Testis (tissue), 2 donors: ENCODE results near the gene SLC4A9.

Source experiments
- CTCF ChIP-seq, 3 experiments: fragments of 450-650 bp in 2 of 3; fragments of 200-600 bp in 1 of 3; sonication (generic) in 1 of 3; IDR thresholded peaks; one replicate each; pipeline ENCODE4 v1.5.1; 2016 to 2019; ENCODE audit warnings: antibody characterized with exemption in 3 of 3, mild to moderate bottlenecking in 2 of 3, moderate library complexity in 1 of 3
- POLR2A ChIP-seq: fragments of 450-650 bp; IDR thresholded peaks from one replicate; pipeline ENCODE4 v1.6.1; 2017; ENCODE audit warnings: antibody characterized with exemption, mild to moderate bottlenecking, moderate library complexity

GRCh38 chr5:140365282-140365681, 5.3 kb downstream of the SLC4A9 start:
- TF ChIP-seq CTCF (IDR thresholded peaks at IDR 0.05) (no peak), POLR2A (no peak)
